Activated T-cell treated with anti-CD3 and anti-CD28 coated beads, Interleukin-2, amount 50 U/mL, for 72 hours (primary cell): ENCODE data around the gene CACNA1D. TPM values are rescaled to one million over a fixed set of nuclear protein-coding genes. Genes with fewer than 3 reads are reported as not detected.
A peak's percentile ranks its signal among the peaks of the same experiment; 100 is the strongest.

Source experiments
- ATAC-seq, 2 donors: fragments of 150-1000 bp; cut with Tn5 transposase; replicated peaks in 1 of 2; 2 replicates each; pipeline ENCODE4 v1.10.0; 2021; ENCODE audit warnings: moderate library complexity in 2 of 2, mild to moderate bottlenecking in 1 of 2
- DNase-seq, 2 donors: peaks; one replicate each; pipeline ENCODE4 v3.0.0; 2021 to 2022; ENCODE audit warnings: mixed read lengths in 1 of 2
- H3K27ac Mint-ChIP-seq: one replicate; pipeline ENCODE4 v1.8.0; 2022; ENCODE audit warnings: mild to moderate bottlenecking, moderate library complexity, mixed read lengths
- H3K27me3 Mint-ChIP-seq: one replicate; pipeline ENCODE4 v1.8.0; 2022; ENCODE audit warnings: low read depth, mixed read lengths
- H3K36me3 Mint-ChIP-seq, 2 donors: one replicate each; pipeline ENCODE4 v1.8.0; 2022; ENCODE audit warnings: mixed read lengths in 2 of 2, mild to moderate bottlenecking in 1 of 2; ENCODE audit not compliant: insufficient read depth in 2 of 2
- H3K4me1 Mint-ChIP-seq: one replicate; pipeline ENCODE4 v1.8.0; 2022; ENCODE audit warnings: low read depth, mixed read lengths
- H3K4me3 Mint-ChIP-seq, 2 donors: one replicate each; pipeline ENCODE4 v1.8.0; 2022; ENCODE audit warnings: mild to moderate bottlenecking in 2 of 2, mixed read lengths in 2 of 2, moderate library complexity in 2 of 2
- H3K9me3 Mint-ChIP-seq, 2 donors: one replicate each; pipeline ENCODE4 v1.8.0; 2022; ENCODE audit warnings: mixed read lengths in 2 of 2
- total RNA-seq, 2 donors: library from RNA; stranded (reverse); gene quantifications; one replicate each; pipeline ENCODE4 v1.2.3, GENCODE V29; 2022

The CACNA1D gene
- total RNA-seq, 2 donors from 2014 or later = 0.82 to 1.9 TPM

DNA sequence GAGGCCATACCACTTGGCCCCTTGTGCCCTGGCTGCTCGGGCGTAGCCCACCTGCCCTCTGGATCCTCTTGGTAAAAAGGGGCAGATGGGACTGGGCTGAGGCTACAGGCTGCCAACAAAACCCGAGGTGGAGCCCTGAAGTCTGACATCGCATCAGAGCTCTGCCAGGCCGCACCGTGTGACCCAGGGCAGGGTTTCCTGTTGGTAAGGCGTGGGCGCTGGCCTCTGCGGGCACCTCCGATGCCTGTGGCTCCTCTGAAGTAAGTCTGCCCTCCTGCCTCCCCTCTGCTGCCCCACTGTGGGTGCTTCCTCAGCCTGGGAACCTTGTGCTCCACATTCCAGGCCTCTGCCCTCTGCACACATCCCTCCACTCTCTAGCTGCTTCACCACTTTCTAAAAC lies 342.9 kb downstream of the CACNA1D start:
- ATAC-seq = peak in 1 of 2 donors; percentile 53
- H3K27me3 Mint-ChIP-seq = peaks cover 19% of the 10 kb centered on the region

DNA sequence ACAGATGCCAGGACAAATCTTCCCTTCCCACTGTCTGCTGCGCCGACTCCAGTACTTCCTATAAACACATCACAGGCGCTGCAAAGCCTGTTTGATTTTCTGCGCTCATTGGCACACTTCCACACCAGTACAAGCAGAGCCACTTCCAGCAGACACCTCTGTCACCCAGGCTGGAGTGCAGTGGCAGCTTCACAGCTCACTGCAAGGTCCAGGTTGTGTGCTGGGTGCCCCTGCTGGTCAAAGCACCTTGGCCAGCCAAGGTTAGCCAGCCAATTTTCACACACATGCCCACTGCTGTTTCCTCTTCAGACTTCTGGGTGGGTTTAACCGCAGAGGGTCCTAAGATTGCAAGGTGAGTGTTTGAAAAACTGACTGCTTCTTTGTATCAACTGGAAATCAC lies 346.9 kb downstream of the CACNA1D start:
- no peak for DNase-seq
- no peaks in the 10 kb centered on the region for H3K4me1 Mint-ChIP-seq
- no peaks in the 10 kb centered on the region for H3K36me3 Mint-ChIP-seq
- no peak overlapping the region for H3K4me3 Mint-ChIP-seq
- H3K27me3 Mint-ChIP-seq = peaks cover 48% of the 10 kb centered on the region
- ATAC-seq = no peak
- no peaks in the 10 kb centered on the region for H3K9me3 Mint-ChIP-seq
- no peak overlapping the region for H3K27ac Mint-ChIP-seq

More for the DNA sequence above, 342.9 kb downstream of the CACNA1D start:
- Mint-ChIP-seq H3K27ac (no peak overlapping the region), H3K4me1 (no peaks in the 10 kb centered on the region), H3K9me3 (no peaks in the 10 kb centered on the region), H3K36me3 (no peaks in the 10 kb centered on the region), H3K4me3 (no peak overlapping the region)
- peak in 1 of 2 donors; percentile 19 for DNase-seq

DNA sequence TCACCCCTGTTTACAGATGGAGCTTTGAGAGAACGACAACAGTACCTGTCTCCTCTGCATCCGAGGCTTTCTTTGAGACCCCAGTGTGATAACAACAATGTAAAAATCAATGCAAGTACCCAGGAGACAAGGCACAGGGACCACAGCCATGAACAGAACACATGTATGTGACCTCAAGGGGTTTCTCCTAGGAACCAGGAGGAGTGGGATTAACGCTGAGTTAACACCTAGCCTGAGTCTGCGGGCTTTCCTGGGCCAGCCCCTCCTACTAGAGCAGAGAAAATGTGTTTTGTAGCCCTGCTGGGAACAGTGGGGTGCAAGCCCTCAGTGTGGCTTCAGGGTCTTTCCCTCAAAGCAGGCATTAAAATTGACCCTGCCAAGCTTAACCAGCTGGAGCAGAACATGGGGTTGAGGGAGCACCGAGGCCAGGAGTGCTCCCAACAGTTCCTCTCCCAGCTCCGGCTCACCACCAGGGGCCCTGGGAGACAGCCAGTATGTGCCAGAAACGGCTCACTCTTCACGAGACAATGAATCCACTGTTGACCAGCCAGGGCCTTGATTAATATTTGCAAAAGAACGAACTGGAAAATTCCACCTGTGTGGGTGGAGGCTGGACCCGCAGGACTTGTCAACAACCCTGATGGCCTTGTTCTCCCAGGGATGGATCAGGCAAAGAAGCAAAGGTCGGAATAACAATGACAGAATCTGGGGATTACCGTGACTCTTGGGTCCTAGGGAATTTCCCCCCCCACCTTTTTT lies 348.2 kb downstream of the CACNA1D start:
- ATAC-seq (no peak), DNase-seq (no peak)
- Mint-ChIP-seq H3K9me3 (no peaks in the 10 kb centered on the region), H3K27ac (no peak overlapping the region), H3K36me3 (peaks cover 0 to 1% of the 10 kb centered on the region in 2 donors), H3K4me1 (no peaks in the 10 kb centered on the region), H3K4me3 (no peak overlapping the region), H3K27me3 (peaks cover 59% of the 10 kb centered on the region)

DNA sequence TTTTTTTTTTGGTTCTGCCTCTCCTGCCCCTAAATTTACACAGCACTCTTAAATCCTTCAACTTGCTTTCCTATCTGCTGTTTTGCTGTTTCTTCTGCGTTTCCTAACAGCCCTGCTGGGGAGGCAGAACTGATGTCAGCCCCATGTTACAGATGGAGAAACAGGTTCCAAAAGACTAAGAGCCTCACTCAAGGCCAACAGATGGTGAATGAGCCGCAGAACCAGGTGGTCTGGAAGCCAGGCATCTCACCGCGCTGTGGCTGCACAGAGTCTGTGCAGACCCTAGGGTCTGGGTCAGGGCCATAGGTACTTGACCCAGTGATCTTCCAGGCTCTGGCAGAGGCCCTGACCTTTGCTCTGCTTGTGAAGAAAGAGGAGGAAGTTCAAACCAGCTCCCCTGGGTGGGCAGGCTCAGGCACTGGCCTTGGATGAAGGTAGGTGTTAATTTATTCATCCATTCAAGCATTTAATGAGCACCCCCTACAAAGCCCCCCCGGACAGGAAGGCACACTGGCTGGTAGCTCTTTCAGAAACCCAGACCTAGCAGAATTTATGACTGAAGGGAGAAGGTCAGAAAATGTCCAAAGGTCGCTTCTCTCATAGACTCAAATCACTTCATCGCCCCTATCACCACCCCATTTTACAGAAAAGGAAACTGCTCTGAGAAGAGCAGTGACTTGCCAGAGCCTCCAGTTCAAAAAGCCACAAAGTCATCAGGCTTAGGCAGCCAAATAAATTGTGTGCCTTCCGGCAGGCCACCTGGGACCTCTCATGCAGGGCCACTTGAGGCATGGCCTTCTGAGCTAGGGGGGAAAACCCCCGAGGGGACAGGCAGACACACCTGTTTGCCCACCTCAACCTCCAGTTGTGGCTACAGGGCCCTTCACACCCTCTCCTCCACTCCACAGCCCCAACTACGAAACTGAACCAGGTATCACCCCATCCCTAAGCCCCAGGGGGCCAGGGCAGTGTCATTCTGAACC lies 349.1 kb downstream of the CACNA1D start:
- Mint-ChIP-seq H3K27me3 (peaks cover 66% of the 10 kb centered on the region), H3K27ac (no peak overlapping the region), H3K9me3 (no peaks in the 10 kb centered on the region), H3K4me1 (no peaks in the 10 kb centered on the region), H3K4me3 (no peak overlapping the region), H3K36me3 (peaks cover 0 to 1% of the 10 kb centered on the region in 2 donors)
- ATAC-seq = no peak
- no peak for DNase-seq

DNA sequence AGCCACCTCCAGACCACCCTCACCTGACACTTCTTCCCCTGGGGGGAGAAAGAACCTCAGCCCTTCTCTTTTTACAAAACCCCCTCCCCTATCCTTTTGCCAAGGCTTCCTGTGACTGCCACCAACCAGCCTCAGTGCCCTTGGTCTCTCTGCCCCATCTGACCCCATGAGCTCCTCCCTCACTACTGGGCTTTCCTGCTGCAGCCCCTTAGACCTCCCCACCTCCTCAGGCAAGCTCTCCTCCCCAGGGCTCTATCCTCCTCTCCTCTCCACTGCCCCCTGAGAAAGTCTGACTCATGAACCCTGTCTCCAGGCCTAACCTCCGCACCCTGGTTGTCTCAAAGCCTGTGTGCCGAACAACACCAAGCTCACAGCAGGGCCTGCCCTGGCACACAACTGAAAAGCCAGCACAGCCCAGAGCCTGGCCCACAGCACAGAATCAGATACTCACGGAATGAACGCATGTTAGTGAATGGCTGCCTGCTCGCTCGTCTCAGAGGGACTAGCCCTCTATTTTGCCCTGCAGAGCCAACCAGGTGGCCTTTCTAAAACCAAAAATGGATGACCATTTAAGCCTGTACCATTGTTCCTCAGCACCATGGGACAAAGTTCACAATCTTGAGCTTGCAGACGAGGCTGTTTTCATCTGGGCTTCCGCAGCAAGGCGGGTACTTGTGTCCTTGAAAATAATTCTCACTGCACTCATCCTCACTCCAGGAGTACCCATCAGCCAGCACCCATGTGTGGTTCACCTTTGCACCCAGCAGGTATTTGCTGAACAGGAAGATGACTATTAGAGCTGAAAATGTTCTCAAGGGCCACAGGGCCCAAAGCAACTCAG lies 350.1 kb downstream of the CACNA1D start:
- Mint-ChIP-seq H3K36me3 (peaks cover 0 to 1% of the 10 kb centered on the region in 2 donors), H3K27me3 (peaks cover 66% of the 10 kb centered on the region), H3K4me3 (peak overlapping the region in 1 of 2 donors; percentile 70), H3K27ac (no peak overlapping the region), H3K4me1 (no peaks in the 10 kb centered on the region), H3K9me3 (no peaks in the 10 kb centered on the region)
- ATAC-seq = no peak
- no peak for DNase-seq

DNA sequence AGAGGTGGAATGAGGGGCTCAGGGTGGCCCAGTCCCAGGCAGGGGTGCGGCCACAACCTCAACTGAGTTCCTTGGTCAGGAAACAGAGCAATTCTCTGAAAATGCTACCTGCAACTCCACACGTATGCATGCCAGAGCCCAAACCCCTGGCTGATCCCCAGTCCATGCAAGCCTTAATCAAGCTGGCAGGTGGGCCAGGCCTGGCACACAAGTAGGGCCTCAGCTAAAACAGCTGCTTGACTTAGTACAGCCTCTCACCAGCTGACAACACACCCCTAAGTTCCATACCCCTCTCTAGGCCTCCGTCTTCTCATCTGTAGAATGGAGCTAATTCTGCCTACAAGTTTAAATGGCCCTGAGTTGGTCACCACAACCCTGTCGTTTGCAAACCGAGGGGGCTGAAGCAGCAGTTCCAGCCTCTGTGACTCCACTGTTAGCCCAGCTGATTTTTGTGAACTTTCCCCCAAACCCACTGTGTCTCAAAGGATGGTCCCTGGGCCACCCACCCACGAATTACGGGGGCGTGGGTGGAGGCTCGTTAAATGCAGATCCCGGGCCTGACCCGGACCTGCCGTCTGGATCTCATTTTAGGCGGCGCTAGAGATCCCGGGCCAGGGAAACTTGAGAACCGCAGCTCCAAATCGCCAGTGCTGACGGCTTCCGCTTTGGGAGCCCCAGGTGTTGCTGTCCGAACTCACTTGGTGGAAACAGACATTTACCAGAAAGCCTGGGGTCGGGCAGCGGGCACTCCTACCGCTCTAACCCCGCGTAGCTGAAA lies 350.9 kb downstream of the CACNA1D start:
- peaks cover 58% of the 10 kb centered on the region for H3K27me3 Mint-ChIP-seq
- no peak overlapping the region for H3K27ac Mint-ChIP-seq
- peak in 1 of 2 donors; percentile 6 for DNase-seq
- H3K9me3 Mint-ChIP-seq = no peaks in the 10 kb centered on the region
- H3K36me3 Mint-ChIP-seq = peaks cover 0 to 1% of the 10 kb centered on the region in 2 donors
- H3K4me1 Mint-ChIP-seq = no peaks in the 10 kb centered on the region
- peak overlapping the region; percentile 51 to 70 for H3K4me3 Mint-ChIP-seq
- ATAC-seq = peak; percentile 5 to 21

DNA sequence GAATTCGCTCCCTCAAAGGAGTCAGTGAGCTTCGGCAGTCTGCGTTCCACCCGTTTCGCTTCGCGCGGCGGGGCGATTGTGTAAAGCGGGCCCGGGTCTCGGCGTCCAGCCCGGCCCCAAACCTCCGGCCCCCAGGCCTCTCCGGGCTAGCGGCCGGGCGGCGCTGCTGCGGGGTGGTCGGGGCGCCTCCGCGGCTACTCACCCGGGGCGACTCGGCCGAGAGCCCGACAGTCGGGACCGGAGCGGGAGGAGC lies 351.4 kb downstream of the CACNA1D start:
- peak overlapping the region; percentile 51 to 70 for H3K4me3 Mint-ChIP-seq
- peaks cover 53% of the 10 kb centered on the region for H3K27me3 Mint-ChIP-seq
- no peaks in the 10 kb centered on the region for H3K9me3 Mint-ChIP-seq
- no peaks in the 10 kb centered on the region for H3K4me1 Mint-ChIP-seq
- ATAC-seq = peak in 1 of 2 donors; percentile 13
- H3K36me3 Mint-ChIP-seq = peaks cover 0 to 1% of the 10 kb centered on the region in 2 donors
- peak in 1 of 2 donors; percentile 13 for DNase-seq
- H3K27ac Mint-ChIP-seq = no peak overlapping the region

DNA sequence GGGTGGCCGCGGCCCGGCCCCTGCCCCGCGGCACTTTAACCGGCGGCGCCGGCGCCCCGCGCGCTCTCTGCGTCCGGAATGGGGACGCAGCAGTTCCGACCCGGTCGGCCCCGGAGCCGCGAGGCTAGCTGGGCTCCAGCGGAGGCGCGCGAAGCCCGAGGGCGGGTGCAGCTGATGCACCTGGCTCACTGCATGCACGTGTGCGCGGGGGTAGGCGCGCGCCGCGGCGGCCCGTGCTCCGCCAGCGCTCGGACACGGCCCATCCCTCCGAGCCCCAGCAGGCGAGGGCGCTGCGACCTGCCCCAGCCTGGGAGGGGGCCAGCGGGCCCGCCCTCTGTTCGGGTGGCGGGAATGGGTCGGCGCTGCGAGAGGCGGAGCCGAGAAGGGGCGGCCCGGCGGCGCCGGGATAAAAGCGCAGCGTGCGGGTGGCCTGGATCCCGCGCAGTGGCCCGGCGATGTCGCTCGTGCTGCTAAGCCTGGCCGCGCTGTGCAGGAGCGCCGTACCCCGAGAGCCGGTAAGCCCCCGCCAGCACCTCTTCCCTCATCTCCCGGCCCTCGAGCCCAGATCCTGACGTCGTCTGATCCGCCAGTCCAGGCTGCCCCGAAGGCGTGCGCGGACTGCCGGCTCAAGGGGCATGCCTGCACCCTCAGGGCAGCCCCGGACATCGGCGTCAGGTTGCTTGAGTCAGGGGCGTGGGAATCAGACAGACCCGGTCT lies 351.9 kb downstream of the CACNA1D start, which contains the start of the genes CHDH and IL17RB:
Gene CHDH (minus strand): TSS at position 286 of the 717 bp plus-strand sequence. CDS start 22,411 bp downstream, outside the sequence.
Gene IL17RB (plus strand): TSS at position 435 of the 717 bp plus-strand sequence. CDS start 21 bp downstream, at position 456.
- Mint-ChIP-seq H3K4me1 (no peaks in the 10 kb centered on the region), H3K4me3 (peak within 1 kb of the TSS; percentile 60 to 79), H3K27me3 (peaks cover 53% of the 10 kb centered on the region), H3K9me3 (no peaks in the 10 kb centered on the region), H3K36me3 (peaks cover 0 to 1% of the 10 kb centered on the region in 2 donors), H3K27ac (no peak within 1 kb of the TSS)
- DNase-seq (peak; percentile 38 to 40), ATAC-seq (peak; percentile 75 to 77)

DNA sequence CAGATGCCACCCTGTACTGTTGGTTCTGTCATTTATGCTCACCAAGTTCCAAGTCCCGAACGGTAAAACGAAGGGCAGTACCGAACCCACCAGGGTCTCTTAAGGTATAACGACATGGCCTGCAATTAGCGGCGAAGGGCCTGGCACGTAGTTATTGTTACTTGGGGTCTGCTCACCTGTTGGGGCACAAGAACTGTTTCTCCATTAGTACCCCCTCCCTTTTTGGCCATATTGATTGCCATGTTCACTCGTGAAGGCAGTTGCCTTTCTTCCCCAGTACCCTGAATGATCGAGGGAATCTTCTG lies 352.4 kb downstream of the CACNA1D start:
- H3K4me3 Mint-ChIP-seq = peak overlapping the region; percentile 60 to 79
- ATAC-seq = no peak
- H3K4me1 Mint-ChIP-seq = no peaks in the 10 kb centered on the region
- peaks cover 0 to 1% of the 10 kb centered on the region in 2 donors for H3K36me3 Mint-ChIP-seq
- H3K27ac Mint-ChIP-seq = no peak overlapping the region
- no peaks in the 10 kb centered on the region for H3K9me3 Mint-ChIP-seq
- H3K27me3 Mint-ChIP-seq = peaks cover 53% of the 10 kb centered on the region
- no peak for DNase-seq

DNA sequence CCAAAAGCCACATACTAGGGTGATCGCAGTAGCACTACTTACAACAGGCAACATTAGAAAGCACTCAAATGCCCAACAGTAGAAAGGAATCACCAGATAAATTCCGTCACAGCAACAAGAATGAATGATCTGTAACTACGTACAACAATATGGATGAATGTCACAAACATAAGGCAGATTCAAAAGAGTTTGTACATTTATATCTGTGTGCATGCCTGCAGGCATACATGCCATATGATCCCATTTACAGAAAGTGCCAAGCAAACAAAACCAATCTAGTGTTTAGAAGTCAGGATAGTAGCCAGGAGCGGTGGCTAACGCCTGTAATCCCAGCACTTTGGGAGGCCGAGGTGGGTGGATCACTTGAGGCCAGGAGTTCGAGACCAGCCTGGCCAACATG lies 355.5 kb downstream of the CACNA1D start:
- Mint-ChIP-seq H3K4me3 (no peak overlapping the region), H3K4me1 (no peaks in the 10 kb centered on the region), H3K27me3 (peaks cover 32% of the 10 kb centered on the region), H3K9me3 (no peaks in the 10 kb centered on the region), H3K36me3 (peaks cover 0 to 1% of the 10 kb centered on the region in 2 donors), H3K27ac (no peak overlapping the region)
- no peak for ATAC-seq
- no peak for DNase-seq

DNA sequence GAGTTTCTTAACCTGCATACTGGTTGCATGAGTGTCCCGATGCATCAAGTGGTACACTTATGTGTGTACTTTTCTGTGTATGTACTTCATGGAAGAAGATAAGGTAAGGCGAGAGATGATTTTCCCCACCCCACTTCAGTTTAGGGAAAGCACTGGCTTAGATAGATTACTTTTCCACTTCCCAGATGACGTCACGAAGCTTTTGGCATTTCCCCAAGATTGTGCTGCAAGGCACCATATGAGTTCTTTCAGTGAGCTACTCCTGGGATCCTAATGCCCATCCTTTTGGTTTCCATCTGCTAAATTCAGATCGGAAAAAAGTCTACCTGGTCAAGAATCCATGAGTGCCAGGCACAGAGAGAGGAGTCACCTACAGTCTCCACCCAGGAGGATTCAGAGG lies 356.5 kb downstream of the CACNA1D start:
- Mint-ChIP-seq H3K9me3 (no peaks in the 10 kb centered on the region), H3K27ac (no peak overlapping the region), H3K27me3 (peaks cover 25% of the 10 kb centered on the region), H3K4me1 (no peaks in the 10 kb centered on the region), H3K4me3 (no peak overlapping the region), H3K36me3 (peaks cover 0 to 1% of the 10 kb centered on the region in 2 donors)
- DNase-seq = no peak
- ATAC-seq = no peak
